HepG2 (cell line): ENCODE data around the gene GABBR2. TPM values are rescaled to one million over a fixed set of nuclear protein-coding genes. Genes with fewer than 3 reads are reported as not detected.

Source experiments
- ELF3 ChIP-seq: IDR thresholded peaks from 2 replicates; pipeline ENCODE4 v1.6.1; 2016; ENCODE audit warnings: missing genetic modification reagents, missing compliant biosample characterization
- FOXC1 ChIP-seq: sonication (generic); formaldehyde crosslinking; IDR thresholded peaks from 2 replicates; pipeline ENCODE4 v1.8.0; 2022; ENCODE audit warnings: mild to moderate bottlenecking, missing genetic modification reagents, borderline replicate concordance
- GFI1 ChIP-seq: sonication (generic); formaldehyde crosslinking; IDR thresholded peaks from 2 replicates; pipeline ENCODE4 v1.5.0; 2020; ENCODE audit warnings: missing genetic modification reagents, mild to moderate bottlenecking, borderline replicate concordance
- HNF4G ChIP-seq, 2 experiments: sonication (generic) in 1 of 2; formaldehyde crosslinking in 1 of 2; IDR thresholded peaks; 2 replicates each; pipeline versions ENCODE4 v1.4.0 to v1.6.1; 2011 to 2020; ENCODE audit warnings: borderline replicate concordance in 2 of 2, low read depth in 2 of 2, mild to moderate bottlenecking in 2 of 2, low read length in 1 of 2, missing genetic modification reagents in 1 of 2, moderate library complexity in 1 of 2
- KLF6 ChIP-seq: IDR thresholded peaks from 2 replicates; pipeline ENCODE4 v1.8.0; 2016; ENCODE audit warnings: missing biosample characterization, missing genetic modification reagents
- LCORL ChIP-seq, 2 experiments: fragments of 450-650 bp in 1 of 2; sonication (generic) in 1 of 2; formaldehyde crosslinking in 1 of 2; IDR thresholded peaks; 2 replicates each; pipeline versions ENCODE4 v1.5.0 to v1.6.1; 2017 to 2020; ENCODE audit warnings: antibody characterized with exemption in 1 of 2, missing genetic modification reagents in 1 of 2
- MAF1 ChIP-seq: sonication (generic); formaldehyde crosslinking; IDR thresholded peaks from 2 replicates; pipeline ENCODE4 v1.5.0; 2020; ENCODE audit warnings: missing genetic modification reagents, borderline replicate concordance
- NAIF1 ChIP-seq: sonication (generic); formaldehyde crosslinking; IDR thresholded peaks from 2 replicates; pipeline ENCODE4 v1.5.0; 2020; ENCODE audit warnings: mild to moderate bottlenecking, missing genetic modification reagents, borderline replicate concordance
- NCOR1 ChIP-seq: fragments of 200-600 bp; sonication (generic); IDR thresholded peaks from 2 replicates; pipeline ENCODE4 v1.7.0; 2017; ENCODE audit warnings: antibody characterized with exemption, low read length, borderline replicate concordance
- SALL1 ChIP-seq: sonication (generic); formaldehyde crosslinking; IDR thresholded peaks from 2 replicates; pipeline ENCODE4 v1.8.0; 2022; ENCODE audit warnings: mild to moderate bottlenecking, missing genetic modification reagents
- TOPORS ChIP-seq: sonication (generic); formaldehyde crosslinking; IDR thresholded peaks from 2 replicates; pipeline ENCODE4 v1.8.0; 2023; ENCODE audit warnings: mild to moderate bottlenecking, missing genetic modification reagents
- YEATS2 ChIP-seq: sonication (generic); formaldehyde crosslinking; IDR thresholded peaks from 2 replicates; pipeline ENCODE4 v1.4.0; 2020; ENCODE audit warnings: missing genetic modification reagents, borderline replicate concordance
- ZC3H13 ChIP-seq: sonication (generic); formaldehyde crosslinking; IDR thresholded peaks from 2 replicates; pipeline ENCODE4 v1.8.1; 2023; ENCODE audit warnings: mild to moderate bottlenecking, missing genetic modification reagents, moderate library complexity
- polyA plus RNA-seq, 8 experiments: library from polyadenylated mRNA; depleted of rRNA in 3 of 8; stranded (reverse) in 7 of 8; unstranded in 1 of 8; fragments of >200 nt; fragmentation: Illumina TruSeq in 4 of 8; extraction: Trizol in 4 of 8; gene quantifications; 2 replicates each; pipeline versions ENCODE4 v1.2.1 to v1.2.3, GENCODE V29; 2011 to 2016; ENCODE audit warnings: low read depth in 4 of 8, missing spikeins in 1 of 8, mixed read lengths in 1 of 8; ENCODE audit not compliant: insufficient read depth in 1 of 8
- total RNA-seq, 5 experiments: library from RNA; depleted of rRNA; stranded (reverse); fragments of >200 nt; fragmentation: Illumina TruSeq; extraction: Trizol; gene quantifications; 2 replicates each; pipeline ENCODE4 v1.2.3, GENCODE V29; 2016; ENCODE audit warnings: low read depth in 1 of 5
- TF ChIP-seq, protein P1 (sequence below): sonication (generic); formaldehyde crosslinking; IDR thresholded peaks from 2 replicates; pipeline ENCODE4 v1.4.0; 2020; ENCODE audit warnings: mild to moderate bottlenecking, missing genetic modification reagents, borderline replicate concordance
- TF ChIP-seq, protein P2 (sequence below): sonication (generic); formaldehyde crosslinking; IDR thresholded peaks from 2 replicates; pipeline ENCODE4 v1.9.0; 2022; ENCODE audit warnings: low read depth, missing genetic modification reagents
- TF ChIP-seq, protein P3 (sequence below): sonication (generic); formaldehyde crosslinking; IDR thresholded peaks from 2 replicates; pipeline ENCODE4 v1.5.1; 2020; ENCODE audit warnings: missing genetic modification reagents, mild to moderate bottlenecking, borderline replicate concordance
- TF ChIP-seq, protein P4 (sequence below): sonication (generic); formaldehyde crosslinking; IDR thresholded peaks from 2 replicates; pipeline ENCODE4 v1.8.0; 2022; ENCODE audit warnings: missing genetic modification reagents, mild to moderate bottlenecking, inconsistent platforms, borderline replicate concordance

Gene GABBR2
- total and polyA plus RNA-seq, 2 of the 13 experiments (the other 11 are each of a cell fraction or from before 2014, with no cell fraction given) = 0.02 TPM; not detected in 1

DNA sequence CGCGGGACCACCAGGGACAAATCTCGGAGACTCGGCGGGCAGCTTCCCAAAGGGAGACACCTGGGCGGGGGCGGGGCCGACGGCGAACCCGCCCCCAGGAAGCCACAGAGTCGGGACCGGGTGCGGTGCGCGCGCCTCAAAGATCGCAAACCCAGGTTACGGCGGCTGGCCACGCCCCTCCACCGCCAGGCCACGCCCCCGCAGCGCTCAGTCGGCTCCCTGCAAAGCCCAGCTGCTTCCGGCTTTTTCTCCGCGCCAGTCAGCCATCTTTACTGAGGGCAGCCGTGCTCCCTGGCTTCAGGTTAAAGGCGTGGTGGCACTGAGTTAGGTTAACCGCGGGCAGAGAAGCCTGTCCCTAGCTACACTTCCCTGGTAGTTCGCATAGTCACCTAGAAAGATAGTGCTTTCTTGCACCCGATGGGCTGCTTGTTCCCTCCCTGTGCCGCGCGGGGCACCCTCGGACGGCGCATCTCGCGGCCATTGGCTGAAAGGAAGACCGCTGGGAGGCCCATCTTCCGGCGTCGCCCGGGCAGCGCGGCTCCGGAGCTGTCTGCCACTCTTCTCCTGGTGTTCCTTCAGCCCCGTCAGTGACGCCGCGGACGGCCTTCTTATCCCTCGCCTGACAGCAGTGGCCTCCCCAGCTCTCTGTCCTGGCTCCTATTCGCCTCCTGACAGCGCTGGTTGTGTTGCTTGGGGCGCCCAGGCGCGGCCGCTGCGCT, 453.0 kb downstream of the GABBR2 start, which contains the start of gene TBC1D2 (continued):
- TF ChIP-seq, protein P1, sequence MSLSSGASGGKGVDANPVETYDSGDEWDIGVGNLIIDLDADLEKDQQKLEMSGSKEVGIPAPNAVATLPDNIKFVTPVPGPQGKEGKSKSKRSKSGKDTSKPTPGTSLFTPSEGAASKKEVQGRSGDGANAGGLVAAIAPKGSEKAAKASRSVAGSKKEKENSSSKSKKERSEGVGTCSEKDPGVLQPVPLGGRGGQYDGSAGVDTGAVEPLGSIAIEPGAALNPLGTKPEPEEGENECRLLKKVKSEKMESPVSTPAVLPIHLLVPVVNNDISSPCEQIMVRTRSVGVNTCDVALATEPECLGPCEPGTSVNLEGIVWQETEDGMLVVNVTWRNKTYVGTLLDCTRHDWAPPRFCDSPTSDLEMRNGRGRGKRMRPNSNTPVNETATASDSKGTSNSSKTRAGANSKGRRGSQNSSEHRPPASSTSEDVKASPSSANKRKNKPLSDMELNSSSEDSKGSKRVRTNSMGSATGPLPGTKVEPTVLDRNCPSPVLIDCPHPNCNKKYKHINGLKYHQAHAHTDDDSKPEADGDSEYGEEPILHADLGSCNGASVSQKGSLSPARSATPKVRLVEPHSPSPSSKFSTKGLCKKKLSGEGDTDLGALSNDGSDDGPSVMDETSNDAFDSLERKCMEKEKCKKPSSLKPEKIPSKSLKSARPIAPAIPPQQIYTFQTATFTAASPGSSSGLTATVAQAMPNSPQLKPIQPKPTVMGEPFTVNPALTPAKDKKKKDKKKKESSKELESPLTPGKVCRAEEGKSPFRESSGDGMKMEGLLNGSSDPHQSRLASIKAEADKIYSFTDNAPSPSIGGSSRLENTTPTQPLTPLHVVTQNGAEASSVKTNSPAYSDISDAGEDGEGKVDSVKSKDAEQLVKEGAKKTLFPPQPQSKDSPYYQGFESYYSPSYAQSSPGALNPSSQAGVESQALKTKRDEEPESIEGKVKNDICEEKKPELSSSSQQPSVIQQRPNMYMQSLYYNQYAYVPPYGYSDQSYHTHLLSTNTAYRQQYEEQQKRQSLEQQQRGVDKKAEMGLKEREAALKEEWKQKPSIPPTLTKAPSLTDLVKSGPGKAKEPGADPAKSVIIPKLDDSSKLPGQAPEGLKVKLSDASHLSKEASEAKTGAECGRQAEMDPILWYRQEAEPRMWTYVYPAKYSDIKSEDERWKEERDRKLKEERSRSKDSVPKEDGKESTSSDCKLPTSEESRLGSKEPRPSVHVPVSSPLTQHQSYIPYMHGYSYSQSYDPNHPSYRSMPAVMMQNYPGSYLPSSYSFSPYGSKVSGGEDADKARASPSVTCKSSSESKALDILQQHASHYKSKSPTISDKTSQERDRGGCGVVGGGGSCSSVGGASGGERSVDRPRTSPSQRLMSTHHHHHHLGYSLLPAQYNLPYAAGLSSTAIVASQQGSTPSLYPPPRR (CRISPR knock-in tag) = 0 out of 2 replicates have a peak, but pooled peaks have one; percentile 49
- TF ChIP-seq, protein P2, sequence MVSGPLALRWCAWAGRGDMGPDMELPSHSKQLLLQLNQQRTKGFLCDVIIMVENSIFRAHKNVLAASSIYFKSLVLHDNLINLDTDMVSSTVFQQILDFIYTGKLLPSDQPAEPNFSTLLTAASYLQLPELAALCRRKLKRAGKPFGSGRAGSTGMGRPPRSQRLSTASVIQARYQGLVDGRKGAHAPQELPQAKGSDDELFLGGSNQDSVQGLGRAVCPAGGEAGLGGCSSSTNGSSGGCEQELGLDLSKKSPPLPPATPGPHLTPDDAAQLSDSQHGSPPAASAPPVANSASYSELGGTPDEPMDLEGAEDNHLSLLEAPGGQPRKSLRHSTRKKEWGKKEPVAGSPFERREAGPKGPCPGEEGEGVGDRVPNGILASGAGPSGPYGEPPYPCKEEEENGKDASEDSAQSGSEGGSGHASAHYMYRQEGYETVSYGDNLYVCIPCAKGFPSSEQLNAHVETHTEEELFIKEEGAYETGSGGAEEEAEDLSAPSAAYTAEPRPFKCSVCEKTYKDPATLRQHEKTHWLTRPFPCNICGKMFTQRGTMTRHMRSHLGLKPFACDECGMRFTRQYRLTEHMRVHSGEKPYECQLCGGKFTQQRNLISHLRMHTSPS (CRISPR knock-in tag) = peak; percentile 56; the same call in 1 of the 2 replicates
- TF ChIP-seq SALL1 (CRISPR knock-in tag) (peak; percentile 78; the same call in 1 of the 2 replicates), ZC3H13 (no peak; the same call in 1 of the 2 replicates), TOPORS (CRISPR knock-in tag) (0 out of 2 replicates have a peak, but pooled peaks have one; percentile 28), FOXC1 (CRISPR knock-in tag) (no peak), KLF6 (CRISPR knock-in tag) (peak; percentile 69; the same call in 1 of the 2 replicates), HNF4G (IDR thresholded peaks at IDR 0.05; ENCODE audit: borderline replicate concordance, low read depth, low read length) (peak; percentile 4; the same call in 1 of the 2 replicates), HNF4G (CRISPR knock-in tag; IDR thresholded peaks at IDR 0.05; ENCODE audit: borderline replicate concordance, low read depth) (no peak), NAIF1 (peak; percentile 90; the same call in 1 of the 2 replicates), YEATS2 (CRISPR knock-in tag) (peak; percentile 87), GFI1 (CRISPR knock-in tag) (no peak), LCORL (IDR thresholded peaks at IDR 0.05) (no peak), LCORL (CRISPR knock-in tag; IDR thresholded peaks at IDR 0.05) (peak; percentile 67; the same call in 1 of the 2 replicates), ELF3 (CRISPR knock-in tag) (peak; percentile 90), MAF1 (CRISPR knock-in tag) (no peak), NCOR1 (no peak)
- TF ChIP-seq, protein P3, sequence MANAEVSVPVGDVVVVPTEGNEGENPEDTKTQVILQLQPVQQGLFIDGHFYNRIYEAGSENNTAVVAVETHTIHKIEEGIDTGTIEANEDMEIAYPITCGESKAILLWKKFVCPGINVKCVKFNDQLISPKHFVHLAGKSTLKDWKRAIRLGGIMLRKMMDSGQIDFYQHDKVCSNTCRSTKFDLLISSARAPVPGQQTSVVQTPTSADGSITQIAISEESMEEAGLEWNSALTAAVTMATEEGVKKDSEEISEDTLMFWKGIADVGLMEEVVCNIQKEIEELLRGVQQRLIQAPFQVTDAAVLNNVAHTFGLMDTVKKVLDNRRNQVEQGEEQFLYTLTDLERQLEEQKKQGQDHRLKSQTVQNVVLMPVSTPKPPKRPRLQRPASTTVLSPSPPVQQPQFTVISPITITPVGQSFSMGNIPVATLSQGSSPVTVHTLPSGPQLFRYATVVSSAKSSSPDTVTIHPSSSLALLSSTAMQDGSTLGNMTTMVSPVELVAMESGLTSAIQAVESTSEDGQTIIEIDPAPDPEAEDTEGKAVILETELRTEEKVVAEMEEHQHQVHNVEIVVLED (CRISPR knock-in tag) = peak; percentile 91
- TF ChIP-seq, protein P4, sequence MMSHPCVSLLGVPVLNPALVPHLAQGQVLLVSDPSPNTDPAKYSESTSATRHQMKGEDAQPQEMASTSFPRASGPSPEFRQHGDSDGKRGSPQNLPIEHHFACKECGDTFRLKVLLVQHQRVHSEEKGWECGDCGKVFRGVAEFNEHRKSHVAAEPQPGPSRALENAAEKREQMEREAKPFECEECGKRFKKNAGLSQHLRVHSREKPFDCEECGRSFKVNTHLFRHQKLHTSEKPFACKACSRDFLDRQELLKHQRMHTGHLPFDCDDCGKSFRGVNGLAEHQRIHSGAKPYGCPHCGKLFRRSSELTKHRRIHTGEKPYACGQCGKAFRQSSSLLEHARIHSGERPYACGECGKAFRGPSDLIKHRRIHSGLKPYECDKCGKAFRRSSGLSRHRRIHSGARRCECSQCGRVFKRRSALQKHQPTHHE (CRISPR knock-in tag) = no peak
